Liver (tissue), 9 donors: ENCODE data around the gene C10orf105. TPM values are rescaled to one million over a fixed set of nuclear protein-coding genes. Genes with fewer than 3 reads are reported as not detected.
A peak's percentile ranks its signal among the peaks of the same experiment; 100 is the strongest.

Experiments used
- DNase-seq: peaks from one replicate; pipeline ENCODE4 v3.0.0-alpha.2; 2017; ENCODE audit warnings: low spot score
- H3K27ac ChIP-seq, 2 donors: one replicate each; pipeline ENCODE4 v1.7.0; 2013; ENCODE audit warnings: inconsistent platforms in 2 of 2, low read length in 2 of 2, control low read depth in 1 of 2, low read depth in 1 of 2, mild to moderate bottlenecking in 1 of 2
- H3K27me3 ChIP-seq, 4 donors: one replicate each; pipeline versions ENCODE4 v1.6.1 to v1.7.0; 2013; ENCODE audit warnings: low read length in 3 of 4, inconsistent platforms in 1 of 4, mild to moderate bottlenecking in 1 of 4, moderate library complexity in 1 of 4; ENCODE audit not compliant: control insufficient read depth in 4 of 4, insufficient read depth in 4 of 4
- H3K36me3 ChIP-seq, 4 donors: one replicate each; pipeline versions ENCODE4 v1.6.1 to v1.7.0; 2013; ENCODE audit warnings: low read length in 3 of 4, mild to moderate bottlenecking in 3 of 4, low read depth in 1 of 4, moderate library complexity in 1 of 4; ENCODE audit not compliant: control insufficient read depth in 4 of 4, insufficient read depth in 3 of 4
- H3K4me1 ChIP-seq, 4 donors: one replicate each; pipeline versions ENCODE4 v1.6.1 to v1.7.0; 2013; ENCODE audit warnings: low read length in 3 of 4, mild to moderate bottlenecking in 3 of 4, moderate library complexity in 1 of 4; ENCODE audit not compliant: control insufficient read depth in 4 of 4, insufficient read depth in 4 of 4
- H3K4me3 ChIP-seq, 3 donors: one replicate each; pipeline versions ENCODE4 v1.6.1 to v1.7.0; 2013; ENCODE audit warnings: low read length in 3 of 3, control low read depth in 1 of 3, low read depth in 1 of 3, mild to moderate bottlenecking in 1 of 3
- H3K9ac ChIP-seq, 2 donors: one replicate each; pipeline ENCODE4 v1.7.0; 2013; ENCODE audit warnings: low read length in 2 of 2, mild to moderate bottlenecking in 2 of 2, moderate library complexity in 2 of 2, control low read depth in 1 of 2, low read depth in 1 of 2
- H3K9me3 ChIP-seq, 4 donors: one replicate each; pipeline versions ENCODE4 v1.6.1 to v1.7.0; 2013; ENCODE audit warnings: low read length in 3 of 4; ENCODE audit not compliant: control insufficient read depth in 4 of 4
- FOXA1 ChIP-seq: IDR thresholded peaks from 2 replicates; pipeline ENCODE4 v1.6.1; 2016; ENCODE audit warnings: antibody characterized with exemption
- JUND ChIP-seq, 2 donors: IDR thresholded peaks; 2 replicates each; pipeline ENCODE4 v1.6.1; 2016; ENCODE audit warnings: antibody characterized with exemption in 2 of 2
- NR2F2 ChIP-seq: IDR thresholded peaks from 2 replicates; pipeline ENCODE4 v1.6.1; 2016; ENCODE audit warnings: antibody characterized with exemption
- RAD21 ChIP-seq, 2 donors: IDR thresholded peaks; 2 replicates each; pipeline ENCODE4 v1.6.1; 2016; ENCODE audit warnings: antibody characterized with exemption in 2 of 2, mild to moderate bottlenecking in 2 of 2
- TAF1 ChIP-seq: conservative IDR thresholded peaks from 2 replicates; pipeline ENCODE4 v1.6.1; 2016; ENCODE audit warnings: antibody characterized with exemption, mild to moderate bottlenecking
- YY1 ChIP-seq: IDR thresholded peaks from 2 replicates; pipeline ENCODE4 v1.6.1; 2016; ENCODE audit warnings: antibody characterized with exemption, mild to moderate bottlenecking
- WGBS: extraction: QIAGEN DNeasy Blood & Tissue Kit; methylation state at CpG from one replicate; pipeline ENCODE4 v1.1.7; 2013; 5-methylcytosine and 5-hydroxymethylcytosine counted together
- polyA plus RNA-seq, 2 donors: library from polyadenylated mRNA; stranded (reverse) in 1 of 2; unstranded in 1 of 2; fragments of 200-250 nt in 1 of 2; fragments of >200 nt in 1 of 2; fragmentation: Nextera tagmentation in 1 of 2; extraction: Ambion mirVana in 1 of 2; gene quantifications; one replicate each; pipeline versions ENCODE4 v1.2.1 to v1.2.3, GENCODE V29; 2013 to 2015
- total RNA-seq, 2 donors: library from RNA; depleted of rRNA; stranded (reverse); fragments of >200 nt; gene quantifications; one replicate each; pipeline ENCODE4 v1.2.3, GENCODE V29; 2014
- TF ChIP-seq, protein P1 (sequence below): IDR thresholded peaks from 2 replicates; pipeline ENCODE4 v1.6.1; 2016; ENCODE audit warnings: antibody characterized with exemption, mild to moderate bottlenecking
- donor health status: healthy.
- donor health status: healthy.
- donor health status: healthy.
- donor health status: healthy.
- donor health status: healthy.

The C10orf105 gene
- total and polyA plus RNA-seq, 4 donors = under 0.01 to 0.07 TPM; not detected in 2

DNA sequence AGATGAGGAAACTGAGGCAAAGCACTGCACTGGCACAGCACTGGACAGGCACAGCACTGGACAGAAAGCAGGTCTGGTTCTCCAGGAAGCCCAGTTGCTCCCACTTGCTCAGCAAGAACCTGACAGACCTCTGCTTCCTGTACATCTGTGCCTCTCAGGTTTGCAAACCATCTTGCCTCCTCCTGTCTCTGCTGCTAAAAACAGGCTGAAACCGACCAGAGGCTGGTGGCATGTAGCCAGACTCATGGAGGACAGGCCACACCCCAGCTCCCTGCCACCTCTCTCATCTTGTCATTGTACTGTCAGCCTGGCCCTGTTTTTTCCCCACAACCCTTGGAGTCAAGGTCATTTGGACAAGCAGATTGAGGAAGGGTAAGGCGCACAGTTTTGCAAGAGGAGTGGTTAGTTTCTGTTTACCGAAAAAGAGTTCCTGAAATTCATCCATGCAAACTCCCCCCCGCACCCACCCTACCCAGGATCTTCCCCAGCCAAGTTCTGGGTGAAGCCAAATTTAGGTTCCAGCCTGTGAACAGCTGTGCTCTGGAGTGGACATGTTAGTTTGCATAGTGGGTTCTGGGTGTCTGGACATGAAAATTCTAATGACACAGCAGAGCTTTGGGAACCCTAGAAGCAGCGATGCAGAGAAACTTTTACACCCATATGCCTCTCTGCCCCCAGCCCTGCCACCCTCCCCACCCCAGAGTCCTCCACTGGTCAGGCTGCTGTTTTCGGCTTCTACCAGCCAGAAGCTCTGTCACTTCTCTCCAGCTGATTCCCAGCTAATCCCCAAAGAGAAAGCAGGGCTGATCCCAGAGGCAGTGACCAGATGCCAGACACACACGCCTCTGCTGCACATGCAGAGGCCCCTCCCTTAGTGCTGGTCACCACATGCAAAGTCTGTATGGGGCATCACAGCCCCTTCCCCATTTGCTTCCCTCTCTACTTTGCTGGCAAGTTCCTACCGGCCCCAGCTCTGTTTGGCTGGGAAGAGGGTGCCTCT, 8.5 kb upstream of the C10orf105 start:
- Histone ChIP-seq H3K9ac (no peak overlapping the region), H3K27ac (peak overlapping the region; percentile 66 to 67), H3K36me3 (no peaks in the 10 kb centered on the region), H3K4me3 (no peak overlapping the region), H3K9me3 (no peaks in the 10 kb centered on the region), H3K4me1 (peaks cover 0 to 8% (median 4%) of the 10 kb centered on the region in 4 donors), H3K27me3 (no peaks in the 10 kb centered on the region)
- TF ChIP-seq RAD21 (IDR thresholded peaks at IDR 0.05) (peak in 1 of 2 donors; percentile 7), FOXA1 (no peak), YY1 (no peak), TAF1 (no peak), NR2F2 (peak; percentile 67)
- TF ChIP-seq, protein P1, sequence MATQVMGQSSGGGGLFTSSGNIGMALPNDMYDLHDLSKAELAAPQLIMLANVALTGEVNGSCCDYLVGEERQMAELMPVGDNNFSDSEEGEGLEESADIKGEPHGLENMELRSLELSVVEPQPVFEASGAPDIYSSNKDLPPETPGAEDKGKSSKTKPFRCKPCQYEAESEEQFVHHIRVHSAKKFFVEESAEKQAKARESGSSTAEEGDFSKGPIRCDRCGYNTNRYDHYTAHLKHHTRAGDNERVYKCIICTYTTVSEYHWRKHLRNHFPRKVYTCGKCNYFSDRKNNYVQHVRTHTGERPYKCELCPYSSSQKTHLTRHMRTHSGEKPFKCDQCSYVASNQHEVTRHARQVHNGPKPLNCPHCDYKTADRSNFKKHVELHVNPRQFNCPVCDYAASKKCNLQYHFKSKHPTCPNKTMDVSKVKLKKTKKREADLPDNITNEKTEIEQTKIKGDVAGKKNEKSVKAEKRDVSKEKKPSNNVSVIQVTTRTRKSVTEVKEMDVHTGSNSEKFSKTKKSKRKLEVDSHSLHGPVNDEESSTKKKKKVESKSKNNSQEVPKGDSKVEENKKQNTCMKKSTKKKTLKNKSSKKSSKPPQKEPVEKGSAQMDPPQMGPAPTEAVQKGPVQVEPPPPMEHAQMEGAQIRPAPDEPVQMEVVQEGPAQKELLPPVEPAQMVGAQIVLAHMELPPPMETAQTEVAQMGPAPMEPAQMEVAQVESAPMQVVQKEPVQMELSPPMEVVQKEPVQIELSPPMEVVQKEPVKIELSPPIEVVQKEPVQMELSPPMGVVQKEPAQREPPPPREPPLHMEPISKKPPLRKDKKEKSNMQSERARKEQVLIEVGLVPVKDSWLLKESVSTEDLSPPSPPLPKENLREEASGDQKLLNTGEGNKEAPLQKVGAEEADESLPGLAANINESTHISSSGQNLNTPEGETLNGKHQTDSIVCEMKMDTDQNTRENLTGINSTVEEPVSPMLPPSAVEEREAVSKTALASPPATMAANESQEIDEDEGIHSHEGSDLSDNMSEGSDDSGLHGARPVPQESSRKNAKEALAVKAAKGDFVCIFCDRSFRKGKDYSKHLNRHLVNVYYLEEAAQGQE = no peak
- DNase-seq = peak; percentile 69
- 60% methylated on average over 8 of the region's 8 CpGs for WGBS

- Histone ChIP-seq H3K9ac (no peak overlapping the region), H3K27ac (peak overlapping the region; percentile 66 to 67), H3K4me3 (no peak overlapping the region), H3K9me3 (no peaks in the 10 kb centered on the region), H3K4me1 (peaks cover 0 to 8% (median 4%) of the 10 kb centered on the region in 4 donors), H3K36me3 (no peaks in the 10 kb centered on the region), H3K27me3 (no peaks in the 10 kb centered on the region)
- TF ChIP-seq YY1 = no peak
- WGBS = 73% methylated on average over 12 of the region's 12 CpGs
- no peak for DNase-seq
These were observed 7.6 kb upstream of the C10orf105 start for GRCh38 chr10:71727105-71727737.

DNA sequence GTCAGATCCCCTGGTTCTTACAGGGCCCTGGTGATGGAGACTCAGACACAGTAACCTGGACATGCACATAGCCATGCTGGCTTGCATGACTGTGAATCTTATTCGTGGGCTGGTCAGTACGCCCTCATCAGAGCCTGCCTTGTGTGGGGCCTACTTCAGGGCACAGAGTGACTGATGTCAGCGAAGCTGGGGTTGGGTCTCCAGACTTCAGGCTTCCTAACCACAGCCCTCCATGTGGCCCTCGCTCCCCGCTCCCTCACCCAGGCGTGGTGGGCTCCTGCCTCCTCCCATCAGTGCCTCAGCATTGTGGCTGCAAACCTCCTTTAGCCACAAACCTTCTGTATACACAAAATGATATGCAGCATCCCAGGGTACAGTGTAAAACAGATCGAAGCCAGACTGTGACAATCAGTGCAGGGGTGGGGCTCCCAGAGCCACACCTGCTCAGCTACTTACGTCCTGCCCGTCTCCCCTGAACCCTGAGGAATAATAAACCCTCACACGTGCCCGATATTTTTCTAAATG, 7.1 kb upstream of the C10orf105 start:
- TF ChIP-seq FOXA1 = no peak
- TF ChIP-seq JUND (IDR thresholded peaks at IDR 0.05) = no peak
- no peak for DNase-seq
- H3K9ac ChIP-seq = no peak overlapping the region

More for the DNA sequence above, 7.1 kb upstream of the C10orf105 start:
- Histone ChIP-seq H3K4me1 (peaks cover 0 to 8% (median 4%) of the 10 kb centered on the region in 4 donors), H3K4me3 (no peak overlapping the region), H3K36me3 (no peaks in the 10 kb centered on the region), H3K27ac (peak overlapping the region in 1 of 2 donors; percentile 67), H3K9me3 (no peaks in the 10 kb centered on the region), H3K27me3 (no peaks in the 10 kb centered on the region)
- 81% methylated on average over 11 of the region's 11 CpGs for WGBS
